ENCODE measurements around the gene NIPSNAP3A. TPM values are rescaled to one million over a fixed set of nuclear protein-coding genes. Genes with fewer than 3 reads are reported as not detected.
"Not testable (repeated sequence)": the region's sequence is repeated elsewhere in the genome, so short reads cannot be mapped to it uniquely, and the experiment has no call there.

NIPSNAP3A gene
- 32.5 TPM for polyA plus RNA-seq (2012; ENCODE audit: insufficient read depth, insufficient read length)

DNA sequence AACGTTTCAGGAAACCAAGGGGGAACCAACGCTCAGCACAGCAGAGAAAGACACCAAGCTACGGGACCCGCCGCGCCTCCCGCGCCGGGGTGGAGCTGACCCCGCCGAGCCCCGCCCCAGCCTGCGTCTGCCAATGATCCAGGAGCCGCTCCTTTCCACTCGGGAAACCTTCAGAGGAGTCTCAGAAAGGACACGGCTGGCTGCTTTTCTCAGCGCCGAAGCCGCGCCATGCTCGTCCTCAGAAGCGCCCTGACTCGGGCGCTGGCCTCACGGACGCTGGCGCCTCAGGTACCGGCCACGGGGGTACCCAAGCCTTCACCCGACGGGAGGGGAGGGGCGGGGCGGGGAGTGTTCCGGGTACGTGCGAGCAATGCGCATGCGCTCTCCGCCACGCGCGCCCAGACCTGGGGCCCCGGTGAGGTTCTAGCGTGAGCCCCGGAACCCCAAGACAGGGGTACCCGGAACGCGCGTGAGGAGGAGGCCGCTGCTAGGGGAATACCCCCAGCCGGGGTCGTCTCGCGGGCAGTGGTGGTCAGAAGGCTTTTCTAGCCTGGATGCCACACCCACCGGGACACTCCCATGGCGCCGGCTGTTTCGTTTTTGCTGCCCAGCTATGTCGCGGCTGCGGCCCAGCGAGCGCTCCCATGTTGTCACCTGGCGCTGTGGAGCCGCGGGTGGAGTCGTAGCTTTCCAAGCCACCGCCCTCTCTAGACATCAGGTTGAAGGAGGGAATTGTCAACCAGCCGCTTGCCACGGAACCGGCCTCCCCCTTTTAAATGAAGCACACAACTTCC is at the start of gene NIPSNAP3A:
NIPSNAP3A (plus strand) TSS at position 119 of the 794 bp plus-strand sequence; CDS start at position 229, 110 bp downstream.
- peak within 1 kb of the TSS; percentile 62 for H3K4me3 ChIP-seq (ENCODE audit: low read length)
- DNase-seq (ENCODE audit: low read depth, low spot score): peak; percentile 83

- DNase-seq (ENCODE audit: low read depth, low spot score): no peak
- no peak overlapping the region for H3K4me3 ChIP-seq (ENCODE audit: low read length)
These were observed 47.2 kb upstream of the NIPSNAP3A start for GRCh38 chr9:104700306-104700705.

GRCh38 chr9:104708737-104709136 is 38.7 kb upstream of the NIPSNAP3A start:
- H3K4me3 ChIP-seq (ENCODE audit: low read length); DNase-seq (ENCODE audit: low read depth, low spot score): not testable (repeated sequence)

- DNase-seq (ENCODE audit: low read depth, low spot score): no peak
- no peak overlapping the region for H3K4me3 ChIP-seq (ENCODE audit: low read length)
These were observed 35.9 kb upstream of the NIPSNAP3A start for GRCh38 chr9:104711604-104712003.

GRCh38 chr9:104725014-104725413 is 22.5 kb upstream of the NIPSNAP3A start:
- no peak overlapping the region for H3K4me3 ChIP-seq (ENCODE audit: low read length)
- no peak for DNase-seq (ENCODE audit: low read depth, low spot score)

DNA sequence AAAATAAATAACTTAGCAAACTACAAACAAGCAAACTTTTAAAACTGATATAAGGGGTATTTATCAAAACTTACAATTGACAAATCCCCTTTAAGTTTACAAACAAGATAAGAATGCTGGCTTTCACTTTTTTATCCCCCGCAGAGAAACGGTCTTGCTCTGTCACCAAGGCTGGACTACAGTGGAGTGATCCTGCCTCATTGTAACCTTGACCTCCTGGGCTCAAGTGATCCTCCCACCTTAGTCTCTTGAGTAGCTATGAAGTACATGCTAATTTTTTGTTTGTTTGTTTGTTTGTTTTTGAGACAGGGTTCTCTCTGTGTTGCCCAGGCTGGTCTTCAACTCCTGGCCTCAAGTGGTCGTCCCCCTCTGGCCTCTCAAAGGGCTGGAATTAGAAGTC is 9.0 kb upstream of the NIPSNAP3A start:
- DNase-seq (ENCODE audit: low read depth, low spot score): no peak

GRCh38 chr9:104740621-104741020 is 6.9 kb upstream of the NIPSNAP3A start:
- DNase-seq (ENCODE audit: low read depth, low spot score): no peak
- no peak overlapping the region for H3K4me3 ChIP-seq (ENCODE audit: low read length)

More for the DNA sequence above, 9.0 kb upstream of the NIPSNAP3A start:
- H3K4me3 ChIP-seq (ENCODE audit: low read length): no peak overlapping the region

- DNase-seq (ENCODE audit: low read depth, low spot score): peak; percentile 71
These were observed 4.0 kb upstream of the NIPSNAP3A start for GRCh38 chr9:104743376-104743985.

GRCh38 chr9:104745852-104746251 is 1.6 kb upstream of the NIPSNAP3A start:
- DNase-seq (ENCODE audit: low read depth, low spot score): no peak
- no peak overlapping the region for H3K4me3 ChIP-seq (ENCODE audit: low read length)

More at GRCh38 chr9:104743376-104743985, 4.0 kb upstream of the NIPSNAP3A start:
- no peak overlapping the region for H3K4me3 ChIP-seq (ENCODE audit: low read length)

DNA sequence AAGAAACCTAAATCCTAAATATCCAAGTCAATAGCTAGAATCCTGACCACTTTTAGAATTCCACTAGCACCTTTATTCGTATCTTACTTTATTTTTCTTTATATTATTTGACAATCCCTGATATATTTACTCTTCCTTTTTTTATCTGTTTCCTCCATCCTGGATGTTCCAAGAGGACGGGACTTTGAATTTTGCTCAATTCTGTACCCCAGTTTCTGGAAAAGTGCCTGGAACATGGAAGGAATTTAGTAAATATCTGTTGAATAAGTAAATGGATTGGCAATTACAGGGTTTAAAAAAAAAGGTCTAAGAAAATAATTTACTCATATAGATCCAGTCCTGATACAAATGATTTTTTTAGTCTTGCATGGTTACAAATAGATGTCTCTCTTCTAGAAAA is 1.2 kb upstream of the NIPSNAP3A start:
- H3K4me3 ChIP-seq (ENCODE audit: low read length): no peak overlapping the region
- DNase-seq (ENCODE audit: low read depth, low spot score): no peak

DNA sequence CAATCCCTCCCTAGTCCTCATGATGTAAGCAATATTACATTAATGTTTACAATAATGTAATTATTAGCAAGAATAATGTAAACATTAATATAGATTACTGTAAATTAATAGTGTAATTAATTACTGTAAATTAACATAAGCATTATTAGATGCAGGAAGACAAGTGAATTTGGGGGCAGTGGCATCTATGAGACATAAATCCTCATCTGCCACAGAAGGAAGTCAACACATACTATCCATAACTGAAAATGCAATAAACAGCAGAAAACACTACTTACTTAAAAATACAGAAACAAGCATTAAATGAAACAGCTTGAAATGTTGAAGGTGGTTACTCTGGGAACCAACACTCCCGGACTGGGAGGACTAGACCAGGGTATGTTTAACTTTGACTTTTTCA is 685 bp upstream of the NIPSNAP3A start:
- H3K4me3 ChIP-seq (ENCODE audit: low read length): peak overlapping the region; percentile 62
- no peak for DNase-seq (ENCODE audit: low read depth, low spot score)

GRCh38 chr9:104747245-104747564 is 278 bp upstream of the NIPSNAP3A start:
- DNase-seq (ENCODE audit: low read depth, low spot score): no peak

GRCh38 chr9:104748359-104749031 is 1.0 kb downstream of the NIPSNAP3A start:
- no peak for DNase-seq (ENCODE audit: low read depth, low spot score)
- H3K4me3 ChIP-seq (ENCODE audit: low read length): peak overlapping the region; percentile 62

More at GRCh38 chr9:104747245-104747564, 278 bp upstream of the NIPSNAP3A start:
- peak overlapping the region; percentile 62 for H3K4me3 ChIP-seq (ENCODE audit: low read length)

GRCh38 chr9:104750185-104750767 is 2.8 kb downstream of the NIPSNAP3A start:
- no peak overlapping the region for H3K4me3 ChIP-seq (ENCODE audit: low read length)
- DNase-seq (ENCODE audit: low read depth, low spot score): no peak

DNA sequence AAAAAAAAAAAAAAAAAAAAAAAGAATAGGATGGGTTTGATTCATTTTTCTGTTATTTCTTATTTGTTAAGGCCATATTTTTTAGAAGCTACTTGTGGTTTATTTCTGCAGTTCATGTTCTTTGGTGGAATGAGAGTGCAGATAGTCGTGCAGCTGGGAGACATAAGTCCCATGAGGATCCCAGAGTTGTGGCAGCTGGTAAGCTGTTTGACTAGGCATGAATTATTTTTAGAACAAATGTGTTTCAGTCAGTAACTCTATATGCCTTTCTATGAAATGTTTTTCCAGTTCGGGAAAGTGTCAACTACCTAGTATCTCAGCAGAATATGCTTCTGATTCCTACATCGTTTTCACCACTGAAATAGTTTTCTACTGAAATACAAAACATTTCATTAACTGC is 11.5 kb downstream of the NIPSNAP3A start:
- DNase-seq (ENCODE audit: low read depth, low spot score): no peak
- H3K4me3 ChIP-seq (ENCODE audit: low read length): no peak overlapping the region

- no peak for DNase-seq (ENCODE audit: low read depth, low spot score)
- H3K4me3 ChIP-seq (ENCODE audit: low read length): no peak overlapping the region
These were observed 17.7 kb downstream of the NIPSNAP3A start for GRCh38 chr9:104765138-104765537.

GRCh38 chr9:104766025-104766424 is 18.5 kb downstream of the NIPSNAP3A start:
- DNase-seq (ENCODE audit: low read depth, low spot score): no peak

DNA sequence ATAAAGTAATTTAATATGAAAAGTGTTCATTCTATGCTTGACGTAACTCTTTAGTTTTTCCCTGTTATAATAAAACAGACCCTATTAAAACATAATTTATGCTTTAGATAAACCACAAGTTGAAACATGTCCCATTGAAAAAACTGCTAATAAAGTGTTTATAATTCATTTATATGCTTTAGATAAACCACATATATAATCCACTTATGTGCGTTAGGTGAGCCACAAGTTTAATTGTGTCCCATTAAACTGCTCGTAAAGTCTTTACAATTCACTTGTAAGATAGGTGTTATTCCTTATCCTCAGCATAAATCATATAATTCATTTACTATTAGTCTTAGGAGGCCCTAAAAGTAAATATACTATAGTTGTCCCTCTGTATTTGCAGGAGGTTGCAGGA is 20.0 kb downstream of the NIPSNAP3A start:
- no peak for DNase-seq (ENCODE audit: low read depth, low spot score)
- no peak overlapping the region for H3K4me3 ChIP-seq (ENCODE audit: low read length)

More at GRCh38 chr9:104766025-104766424, 18.5 kb downstream of the NIPSNAP3A start:
- no peak overlapping the region for H3K4me3 ChIP-seq (ENCODE audit: low read length)

GRCh38 chr9:104769029-104769428 is 21.5 kb downstream of the NIPSNAP3A start:
- DNase-seq (ENCODE audit: low read depth, low spot score); H3K4me3 ChIP-seq (ENCODE audit: low read length): not testable (repeated sequence)

GRCh38 chr9:104769655-104770054 is 22.2 kb downstream of the NIPSNAP3A start:
- no peak overlapping the region for H3K4me3 ChIP-seq (ENCODE audit: low read length)
- no peak for DNase-seq (ENCODE audit: low read depth, low spot score)
